ENCODE results near the gene REM2. TPM values are rescaled to one million over a fixed set of nuclear protein-coding genes. Genes with fewer than 3 reads are reported as not detected.
A peak's percentile ranks its signal among the peaks of the same experiment; 100 is the strongest.
"Not testable (repeated sequence)": the region's sequence is repeated elsewhere in the genome, so short reads cannot be mapped to it uniquely, and the experiment has no call there.

REM2 gene
- total RNA-seq, 1 donor from 2014 or later: 1.9 TPM

DNA sequence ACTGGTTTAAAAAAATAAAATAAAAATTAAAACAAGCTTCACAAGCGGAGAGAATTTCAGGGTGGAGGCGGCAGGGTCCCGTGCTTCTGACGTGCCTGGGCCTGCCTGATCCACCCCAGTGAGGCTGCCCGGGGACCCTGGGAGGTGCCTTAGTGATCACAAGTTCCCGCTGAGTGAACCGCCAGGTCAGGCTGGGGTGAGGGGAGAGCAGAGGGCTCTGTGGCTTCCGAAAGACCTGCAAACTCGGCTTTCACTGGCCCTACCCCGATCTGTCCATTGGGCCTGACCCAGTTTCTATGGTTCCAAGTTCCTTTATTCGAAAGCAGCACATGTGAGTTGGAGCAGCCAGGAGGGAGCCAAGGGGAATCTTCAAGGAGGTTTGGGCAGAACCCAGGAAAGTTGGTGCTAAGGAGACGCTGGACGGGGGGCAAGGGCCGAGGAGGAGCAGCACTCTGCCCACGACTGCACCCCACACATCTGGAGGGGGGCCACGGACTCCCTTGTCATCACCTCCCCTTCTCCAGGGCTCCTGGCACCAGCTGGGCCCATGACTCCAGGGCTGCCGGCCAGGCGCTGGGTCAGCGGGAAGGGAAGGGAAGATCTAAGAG, 33.7 kb upstream of the REM2 start:
- H3K4me3 ChIP-seq: peak overlapping the region in 1 of 2 donors; percentile 32
- H3K27ac ChIP-seq: peak overlapping the region; percentile 87 to 91
- H3K4me1 ChIP-seq: peaks cover 48 to 66% of the 10 kb centered on the region in 2 donors
- no peak for TF ChIP-seq CTCF (IDR thresholded peaks at IDR 0.05)
- intact Hi-C loops (cut with DNase I): loop anchor here (2.0 to 10.0 kb wide), 2 partner anchors 261 to 1375 kb away; partner anchors contain the start of genes DAD1, RAB2B and TOX4
- DNase-seq (ENCODE audit: low spot score in 2 of 2): peak; percentile 59 to 85
- H3K9me3 ChIP-seq: no peaks in the 10 kb centered on the region
- no peaks in the 10 kb centered on the region for H3K27me3 ChIP-seq
- peaks cover 26% of the 10 kb centered on the region in 2 donors for H3K36me3 ChIP-seq

- no peaks in the 10 kb centered on the region for H3K27me3 ChIP-seq
- peak overlapping the region; percentile 87 to 91 for H3K27ac ChIP-seq
- H3K4me1 ChIP-seq: peaks cover 44 to 63% of the 10 kb centered on the region in 2 donors
- peak overlapping the region in 1 of 2 donors; percentile 28 for H3K4me3 ChIP-seq
- no peaks in the 10 kb centered on the region for H3K9me3 ChIP-seq
- peak; percentile 80 to 98 for DNase-seq (ENCODE audit: low spot score in 2 of 2)
- TF ChIP-seq CTCF (IDR thresholded peaks at IDR 0.05): no peak
- intact Hi-C loops (cut with DNase I): loop anchor here (1.0 to 10.0 kb wide), 2 partner anchors 20 to 86 kb away; partner anchors contain the start of genes LRP10 and OXA1L
- H3K36me3 ChIP-seq: peaks cover 7 to 8% of the 10 kb centered on the region in 2 donors
These were observed 31.9 kb upstream of the REM2 start for GRCh38 chr14:22850944-22851764.

DNA sequence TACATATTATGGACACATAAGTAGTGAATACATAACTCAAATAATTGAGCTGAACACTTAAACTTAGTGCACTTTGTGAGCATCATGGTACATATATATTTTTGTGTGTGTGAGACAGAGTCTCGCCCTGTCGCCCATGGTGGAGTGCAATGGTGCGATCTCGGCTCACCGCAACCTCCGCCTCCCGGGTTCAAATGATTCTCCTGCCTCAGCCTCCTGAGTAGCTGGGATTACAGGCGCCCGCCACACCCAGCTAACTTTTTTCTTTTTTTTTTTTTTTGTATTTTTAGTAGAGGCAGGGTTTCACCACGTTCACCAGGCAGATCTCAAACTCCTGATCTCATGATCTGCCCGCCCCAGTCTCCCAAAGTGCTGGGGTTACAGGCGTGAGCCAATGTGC, 30.8 kb upstream of the REM2 start:
- intact Hi-C loops (cut with DNase I): loop anchor here (2.0 to 10.0 kb wide), 2 partner anchors 87 to 295 kb away; partner anchors contain the start of gene OXA1L
- H3K4me3 ChIP-seq; H3K36me3 ChIP-seq; H3K27me3 ChIP-seq; DNase-seq (ENCODE audit: low spot score in 2 of 2); H3K9me3 ChIP-seq: not testable (repeated sequence)
- H3K4me1 ChIP-seq: peaks cover 38 to 52% of the 10 kb centered on the region in 2 donors
- peak overlapping the region; percentile 87 to 91 for H3K27ac ChIP-seq

DNA sequence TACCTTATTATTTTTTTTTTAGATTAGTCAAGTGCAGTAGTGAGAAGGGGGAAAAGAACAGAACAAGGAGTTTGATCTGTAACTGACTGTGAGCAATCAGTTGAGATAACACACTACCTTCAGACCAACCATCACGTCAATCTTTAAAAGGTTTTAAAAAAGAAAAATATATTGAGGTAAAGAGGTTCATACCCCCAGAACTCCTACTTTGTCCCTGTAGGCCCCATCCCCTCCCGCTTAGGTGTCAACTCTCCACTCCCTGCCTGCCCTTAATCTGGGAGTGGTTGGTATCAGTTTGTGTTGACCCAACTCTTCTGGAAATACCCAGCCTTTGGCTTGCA, 30.5 kb upstream of the REM2 start:
- peaks cover 36 to 48% of the 10 kb centered on the region in 2 donors for H3K4me1 ChIP-seq
- no peaks in the 10 kb centered on the region for H3K9me3 ChIP-seq
- H3K27ac ChIP-seq: peak overlapping the region; percentile 87 to 91
- no peak for DNase-seq (ENCODE audit: low spot score in 2 of 2)
- no peak for TF ChIP-seq CTCF (IDR thresholded peaks at IDR 0.05)
- intact Hi-C loops (cut with DNase I): loop anchor here (2.0 to 10.0 kb wide), 2 partner anchors 88 to 296 kb away; partner anchors contain the start of gene OXA1L
- H3K4me3 ChIP-seq: peak overlapping the region in 1 of 2 donors; percentile 66
- no peaks in the 10 kb centered on the region for H3K27me3 ChIP-seq
- no peaks in the 10 kb centered on the region for H3K36me3 ChIP-seq

DNA sequence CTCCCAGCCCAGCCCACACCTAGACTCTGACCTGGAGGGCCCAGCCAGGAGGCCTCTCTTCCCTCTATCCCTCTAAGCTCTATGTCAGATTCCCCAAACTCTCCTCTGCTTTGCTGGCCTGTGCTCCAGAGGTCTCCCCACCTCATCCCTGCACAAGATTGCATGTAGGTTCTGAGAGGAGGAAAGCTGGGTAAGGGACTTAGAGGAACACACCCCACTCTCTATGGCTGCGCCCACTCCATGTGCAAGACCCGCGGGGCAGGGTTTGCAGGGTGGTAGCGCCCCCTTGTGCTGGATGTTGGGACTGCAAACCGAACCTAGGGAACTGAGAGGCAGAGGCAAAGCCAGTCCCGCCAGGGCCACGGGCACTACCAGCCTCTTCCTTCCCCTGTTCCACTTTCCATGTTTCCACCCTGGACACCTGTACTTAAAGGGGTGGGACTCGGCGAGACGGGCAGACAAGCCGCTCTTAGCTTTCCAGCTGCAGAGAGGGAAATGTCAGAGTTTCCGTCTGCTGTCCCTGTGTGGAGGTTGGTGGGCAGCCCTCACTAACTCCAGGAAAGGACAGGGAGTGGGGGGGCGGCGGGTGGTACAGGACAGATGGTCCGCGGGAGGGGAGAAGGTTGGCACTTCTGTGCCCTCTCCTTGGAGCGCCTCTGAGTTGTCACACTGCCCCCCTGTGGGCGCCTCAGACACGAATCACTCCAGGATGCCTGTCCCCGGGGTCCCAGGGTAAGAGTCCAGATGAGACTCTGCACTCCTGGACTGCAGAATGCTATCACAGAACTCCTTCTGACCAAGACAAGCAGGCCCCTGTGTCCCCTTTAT, 29.9 kb upstream of the REM2 start:
- Histone ChIP-seq H3K27me3 (no peaks in the 10 kb centered on the region), H3K9me3 (no peaks in the 10 kb centered on the region), H3K36me3 (no peaks in the 10 kb centered on the region), H3K4me3 (peak overlapping the region; percentile 42 to 66), H3K4me1 (peaks cover 36 to 43% of the 10 kb centered on the region in 2 donors), H3K27ac (peak overlapping the region; percentile 87 to 91)
- intact Hi-C loops (cut with DNase I): loop anchor here (1.0 to 10.0 kb wide), 5 partner anchors 17 to 296 kb away; partner anchors contain the start of genes MMP14 and OXA1L
- peak; percentile 58 to 96 for DNase-seq (ENCODE audit: low spot score in 2 of 2)
- TF ChIP-seq CTCF (IDR thresholded peaks at IDR 0.05): peak; percentile 87 to 95 (median 93)

- H3K9me3 ChIP-seq; H3K27me3 ChIP-seq; H3K36me3 ChIP-seq; DNase-seq (ENCODE audit: low spot score in 2 of 2); H3K4me3 ChIP-seq; H3K27ac ChIP-seq: not testable (repeated sequence)
- H3K4me1 ChIP-seq: peaks cover 30 to 31% of the 10 kb centered on the region in 2 donors
- intact Hi-C loops (cut with DNase I): loop anchor here (10.0 kb wide), 1 partner anchor 89 kb away; the partner anchor contains the start of gene OXA1L
These were observed 28.7 kb upstream of the REM2 start for GRCh38 chr14:22854296-22854695.
